Choroid plexus epithelial cell (primary cell): ENCODE data around the gene ATF6.

ENCODE experiments used
- DNase-seq: peaks from one replicate; pipeline ENCODE4 v3.0.0-alpha.2; 2010; ENCODE audit warnings: low read depth
- H3K4me3 ChIP-seq: 2 replicates; pipeline ENCODE4 v1.5.1; 2011; ENCODE audit warnings: low read depth, mild to moderate bottlenecking, control low read depth, low read length, moderate library complexity
- CTCF ChIP-seq: conservative IDR thresholded peaks from 2 replicates; pipeline ENCODE4 v1.5.1; 2011; ENCODE audit warnings: low read depth, mild to moderate bottlenecking, control low read depth, inconsistent platforms, low read length, moderate library complexity

ATF6 gene

GRCh38 chr1:161728376-161729226, 37.5 kb upstream of the ATF6 start:
- DNase-seq, result no peak
- H3K4me3 ChIP-seq, result no peak overlapping the region
- TF ChIP-seq CTCF, result no peak

- H3K4me3 ChIP-seq, result no peak overlapping the region
- peak; percentile 51 for DNase-seq
- no peak for TF ChIP-seq CTCF
Measured at GRCh38 chr1:161730050-161730564, 36.0 kb upstream of the ATF6 start.

- no peak for TF ChIP-seq CTCF
- H3K4me3 ChIP-seq, result no peak overlapping the region
- DNase-seq, result no peak
Measured at GRCh38 chr1:161731241-161731640, 34.9 kb upstream of the ATF6 start.

- no peak for TF ChIP-seq CTCF
- DNase-seq, result no peak
- H3K4me3 ChIP-seq, result no peak overlapping the region
Measured at GRCh38 chr1:161731981-161732718, 34.0 kb upstream of the ATF6 start.

- no peak for TF ChIP-seq CTCF
- DNase-seq, result peak; percentile 90
- no peak overlapping the region for H3K4me3 ChIP-seq
Measured at GRCh38 chr1:161733526-161733925, 32.6 kb upstream of the ATF6 start.

- H3K4me3 ChIP-seq, result no peak overlapping the region
- TF ChIP-seq CTCF, result no peak
- no peak for DNase-seq
Measured at GRCh38 chr1:161735837-161736236, 30.3 kb upstream of the ATF6 start.
